ENCODE results near the gene SCD. TPM values are rescaled to one million over a fixed set of nuclear protein-coding genes. Genes with fewer than 3 reads are reported as not detected.

The SCD gene
- total and polyA plus RNA-seq, 9 of the 15 experiments (the other 6 are each of a cell fraction or from before 2014, with no cell fraction given): 114 to 486 (median 188) TPM

DNA sequence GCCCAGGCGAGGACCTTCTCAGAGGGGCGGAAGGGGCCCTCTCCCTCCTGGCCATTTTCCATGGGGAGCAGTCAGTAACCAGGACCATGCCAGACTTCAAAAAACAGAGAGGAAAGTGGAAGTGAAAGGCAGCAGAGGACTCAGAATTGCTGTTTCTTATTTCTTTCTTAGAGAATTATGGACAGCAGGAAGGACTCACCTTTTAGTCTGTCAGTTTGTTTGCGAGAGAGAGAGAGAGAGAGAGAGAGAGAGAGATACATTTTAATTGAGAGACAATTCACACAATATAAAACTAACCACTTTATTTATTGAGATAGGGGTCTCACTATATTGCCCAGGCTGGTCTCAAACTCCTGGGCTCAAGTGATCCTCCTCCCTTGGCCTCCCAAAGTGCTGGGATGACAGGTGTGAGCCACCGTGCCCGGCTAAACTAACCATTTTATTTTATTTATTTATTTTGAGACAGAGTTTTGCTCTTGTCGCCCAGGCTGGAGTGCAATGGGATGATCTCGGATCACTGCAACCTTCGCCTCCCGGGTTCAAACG, 24.5 kb downstream of the SCD start (continued):
- TF ChIP-seq PHF8 (IDR thresholded peaks at IDR 0.05; ENCODE audit: borderline replicate concordance, low read length) (peak; percentile 24; the same call in 1 of the 2 replicates), L3MBTL2 (IDR thresholded peaks at IDR 0.05) (0 out of 2 replicates have a peak, but pooled peaks have one; percentile 15), RBM25 (IDR thresholded peaks at IDR 0.05; ENCODE audit: low read depth, low read length, severe bottlenecking) (peak; percentile 19), MAFF (IDR thresholded peaks at IDR 0.05; ENCODE audit: low read length) (no peak), COPS2 (conservative IDR thresholded peaks at IDR 0.05) (no peak), NUFIP1 (IDR thresholded peaks at IDR 0.05; ENCODE audit: partially characterized antibody) (no peak), KDM5B (IDR thresholded peaks at IDR 0.05; ENCODE audit: insufficient replicate concordance, low read depth, low read length) (no peak), ZFX (CRISPR knock-in tag; IDR thresholded peaks at IDR 0.05) (peak; percentile 19; the same call in 1 of the 2 replicates), SUPT5H (IDR thresholded peaks at IDR 0.05) (peak; percentile 50; the same call in 1 of the 2 replicates), HDAC3 (IDR thresholded peaks at IDR 0.05; ENCODE audit: borderline replicate concordance, partially characterized antibody) (peak; percentile 8), RB1 (IDR thresholded peaks at IDR 0.05; ENCODE audit: low read depth) (no peak), HEY1 (CRISPR knock-in tag; IDR thresholded peaks at IDR 0.05; ENCODE audit: borderline replicate concordance) (no peak), CAMTA2 (CRISPR knock-in tag; conservative IDR thresholded peaks at IDR 0.05) (no peak), POLR2A (conservative IDR thresholded peaks at IDR 0.05) (no peak; the same call in 1 of the 2 replicates)
- TF ChIP-seq, protein P1, sequence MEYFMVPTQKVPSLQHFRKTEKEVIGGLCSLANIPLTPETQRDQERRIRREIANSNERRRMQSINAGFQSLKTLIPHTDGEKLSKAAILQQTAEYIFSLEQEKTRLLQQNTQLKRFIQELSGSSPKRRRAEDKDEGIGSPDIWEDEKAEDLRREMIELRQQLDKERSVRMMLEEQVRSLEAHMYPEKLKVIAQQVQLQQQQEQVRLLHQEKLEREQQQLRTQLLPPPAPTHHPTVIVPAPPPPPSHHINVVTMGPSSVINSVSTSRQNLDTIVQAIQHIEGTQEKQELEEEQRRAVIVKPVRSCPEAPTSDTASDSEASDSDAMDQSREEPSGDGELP (CRISPR knock-in tag; IDR thresholded peaks at IDR 0.05; ENCODE audit: borderline replicate concordance): no peak
- TF ChIP-seq, protein P2, sequence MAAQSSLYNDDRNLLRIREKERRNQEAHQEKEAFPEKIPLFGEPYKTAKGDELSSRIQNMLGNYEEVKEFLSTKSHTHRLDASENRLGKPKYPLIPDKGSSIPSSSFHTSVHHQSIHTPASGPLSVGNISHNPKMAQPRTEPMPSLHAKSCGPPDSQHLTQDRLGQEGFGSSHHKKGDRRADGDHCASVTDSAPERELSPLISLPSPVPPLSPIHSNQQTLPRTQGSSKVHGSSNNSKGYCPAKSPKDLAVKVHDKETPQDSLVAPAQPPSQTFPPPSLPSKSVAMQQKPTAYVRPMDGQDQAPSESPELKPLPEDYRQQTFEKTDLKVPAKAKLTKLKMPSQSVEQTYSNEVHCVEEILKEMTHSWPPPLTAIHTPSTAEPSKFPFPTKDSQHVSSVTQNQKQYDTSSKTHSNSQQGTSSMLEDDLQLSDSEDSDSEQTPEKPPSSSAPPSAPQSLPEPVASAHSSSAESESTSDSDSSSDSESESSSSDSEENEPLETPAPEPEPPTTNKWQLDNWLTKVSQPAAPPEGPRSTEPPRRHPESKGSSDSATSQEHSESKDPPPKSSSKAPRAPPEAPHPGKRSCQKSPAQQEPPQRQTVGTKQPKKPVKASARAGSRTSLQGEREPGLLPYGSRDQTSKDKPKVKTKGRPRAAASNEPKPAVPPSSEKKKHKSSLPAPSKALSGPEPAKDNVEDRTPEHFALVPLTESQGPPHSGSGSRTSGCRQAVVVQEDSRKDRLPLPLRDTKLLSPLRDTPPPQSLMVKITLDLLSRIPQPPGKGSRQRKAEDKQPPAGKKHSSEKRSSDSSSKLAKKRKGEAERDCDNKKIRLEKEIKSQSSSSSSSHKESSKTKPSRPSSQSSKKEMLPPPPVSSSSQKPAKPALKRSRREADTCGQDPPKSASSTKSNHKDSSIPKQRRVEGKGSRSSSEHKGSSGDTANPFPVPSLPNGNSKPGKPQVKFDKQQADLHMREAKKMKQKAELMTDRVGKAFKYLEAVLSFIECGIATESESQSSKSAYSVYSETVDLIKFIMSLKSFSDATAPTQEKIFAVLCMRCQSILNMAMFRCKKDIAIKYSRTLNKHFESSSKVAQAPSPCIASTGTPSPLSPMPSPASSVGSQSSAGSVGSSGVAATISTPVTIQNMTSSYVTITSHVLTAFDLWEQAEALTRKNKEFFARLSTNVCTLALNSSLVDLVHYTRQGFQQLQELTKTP (IDR thresholded peaks at IDR 0.05; ENCODE audit: low read depth in 1 of 2, partially characterized antibody in 2 of 2): peak in 1 of 2 experiments; percentile 9
